Activated T-helper 9 cell treated with anti-CD3 and anti-CD28 coated beads, Interleukin-2, amount 50 U/mL, for 16 hours (primary cell): ENCODE results near the gene LAMA2.

ENCODE experiments used
- DNase-seq: peaks from one replicate; pipeline ENCODE4 v3.0.0-alpha.2; 2020; ENCODE audit warnings: low read depth

The LAMA2 gene

DNA sequence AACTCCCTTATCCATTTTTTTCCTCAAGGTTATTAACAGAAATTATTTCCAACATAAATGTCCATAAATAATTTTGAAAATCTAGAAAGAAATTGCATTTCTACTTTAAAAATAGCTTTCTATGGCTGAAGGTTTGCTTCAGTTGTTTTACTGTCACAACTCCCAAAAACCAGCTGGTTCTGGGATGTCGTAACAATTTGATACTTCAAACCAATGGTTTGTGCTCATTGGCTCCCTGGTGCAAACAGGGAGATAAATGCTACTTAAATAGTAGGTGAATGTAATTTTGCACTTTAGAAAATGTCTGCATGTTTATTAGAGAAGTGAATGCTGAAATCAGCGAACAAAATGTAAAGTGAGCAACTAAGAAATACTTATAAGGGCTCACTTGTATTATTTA is 31.1 kb downstream of the LAMA2 start:
- DNase-seq, result no peak

DNA sequence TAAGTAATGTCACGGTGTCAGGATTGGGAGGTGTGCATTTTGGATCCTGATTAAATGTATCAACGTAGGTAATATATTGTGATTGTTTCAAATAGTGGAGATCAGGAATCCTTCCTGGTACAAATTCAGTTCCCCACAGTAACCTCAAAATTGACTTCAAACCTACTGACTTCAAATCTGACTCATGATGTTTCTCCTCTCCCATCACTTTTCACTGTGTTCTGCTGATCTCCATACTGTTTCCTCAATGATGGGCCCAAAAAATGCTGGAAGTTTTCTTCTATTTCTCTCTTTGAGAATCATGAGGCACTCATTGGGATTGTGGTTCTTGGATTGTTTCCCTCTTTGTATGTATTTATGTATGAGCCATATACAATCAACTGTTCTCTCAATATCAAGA is 35.9 kb downstream of the LAMA2 start:
- DNase-seq, result no peak

DNA sequence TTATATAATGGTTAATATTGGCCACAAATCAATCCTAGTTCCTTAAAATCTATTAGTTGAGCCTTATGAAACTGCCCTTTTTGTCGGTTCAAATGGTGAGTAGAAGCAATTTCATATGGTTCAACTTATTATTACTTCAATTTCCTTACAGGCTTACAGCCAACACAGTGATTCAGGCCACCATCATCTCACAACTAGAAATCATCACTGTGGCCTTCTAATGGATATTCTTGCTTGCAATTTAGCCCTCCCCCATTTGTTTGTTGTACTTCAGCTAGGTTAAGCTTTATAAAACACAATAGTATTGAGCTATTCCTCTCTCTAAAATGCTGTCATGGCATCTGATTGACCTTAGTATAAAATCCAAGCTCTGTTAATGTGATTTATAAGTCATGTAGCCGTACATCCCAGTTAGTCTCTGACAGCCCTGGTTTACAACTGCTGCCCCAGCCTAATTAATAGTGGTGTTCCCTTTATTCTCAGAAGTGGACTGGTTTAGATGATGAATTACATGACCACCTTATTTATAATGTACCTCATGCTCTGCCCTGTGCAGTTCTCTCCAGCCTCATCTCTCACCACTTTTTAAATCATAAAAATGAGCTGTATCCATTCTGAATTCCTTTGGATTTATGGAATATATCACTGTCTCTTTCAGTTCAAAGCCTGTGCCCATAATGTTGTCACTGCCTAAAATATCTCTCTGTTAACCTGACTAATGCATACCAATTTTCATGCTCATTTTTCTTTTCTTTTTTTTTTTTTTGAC is 36.7 kb downstream of the LAMA2 start:
- no peak for DNase-seq

DNA sequence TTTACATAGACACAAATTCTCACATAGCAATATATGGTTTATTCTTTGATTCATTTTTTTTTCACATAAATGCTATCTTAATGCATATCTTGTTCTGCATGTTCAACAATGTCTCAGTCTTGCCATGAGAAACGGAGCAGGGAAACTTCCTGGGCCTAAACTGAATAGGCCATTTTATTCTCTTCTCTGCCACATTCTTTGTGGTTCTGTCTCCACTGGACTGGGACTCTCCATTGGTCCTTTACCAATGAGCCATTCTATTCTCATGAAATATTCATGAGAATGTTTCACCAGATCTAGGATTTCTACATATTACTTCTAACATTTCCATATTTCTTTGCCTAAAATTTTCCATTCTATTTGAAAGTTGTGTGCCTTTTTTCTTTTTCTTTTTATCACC is 42.8 kb downstream of the LAMA2 start:
- DNase-seq, result no peak

DNA sequence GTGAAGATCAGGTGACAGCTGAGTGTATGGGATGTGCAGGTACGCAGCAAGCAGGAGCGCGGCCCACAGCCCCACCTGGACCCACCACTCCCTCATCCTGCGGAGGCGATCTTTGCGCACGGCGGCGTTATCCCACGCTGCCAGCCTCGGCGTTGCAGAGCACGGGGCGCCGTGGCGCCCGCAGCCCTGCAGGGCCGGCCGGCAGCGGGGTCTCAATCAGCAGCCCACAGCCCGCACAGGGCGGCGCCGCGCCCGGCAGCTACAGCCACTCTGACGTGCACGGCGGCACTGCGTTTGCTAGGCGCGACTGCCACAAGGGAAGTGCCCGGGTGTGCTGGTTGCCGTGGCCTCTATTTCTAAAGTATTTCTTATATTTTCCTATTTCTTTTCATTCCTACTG is 46.9 kb downstream of the LAMA2 start:
- DNase-seq, result no peak

DNA sequence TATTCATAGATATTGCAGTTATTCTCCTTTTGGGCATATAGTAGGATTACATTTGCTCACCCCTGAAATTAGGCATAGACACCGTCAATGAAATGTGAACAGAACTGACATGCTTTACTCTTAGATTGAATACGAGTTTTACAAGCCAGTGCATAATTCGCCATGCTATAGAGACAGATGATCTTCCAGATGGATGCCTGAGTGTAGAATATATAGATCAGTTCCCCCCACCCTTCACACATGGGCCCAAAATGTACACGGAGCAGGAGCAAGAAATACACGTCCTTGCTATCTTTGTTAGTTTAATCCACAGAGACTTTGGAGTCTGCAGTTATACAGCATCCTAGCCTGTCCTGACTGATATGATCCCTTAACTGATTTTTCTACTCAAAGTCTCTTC is 47.4 kb downstream of the LAMA2 start:
- DNase-seq, result no peak

DNA sequence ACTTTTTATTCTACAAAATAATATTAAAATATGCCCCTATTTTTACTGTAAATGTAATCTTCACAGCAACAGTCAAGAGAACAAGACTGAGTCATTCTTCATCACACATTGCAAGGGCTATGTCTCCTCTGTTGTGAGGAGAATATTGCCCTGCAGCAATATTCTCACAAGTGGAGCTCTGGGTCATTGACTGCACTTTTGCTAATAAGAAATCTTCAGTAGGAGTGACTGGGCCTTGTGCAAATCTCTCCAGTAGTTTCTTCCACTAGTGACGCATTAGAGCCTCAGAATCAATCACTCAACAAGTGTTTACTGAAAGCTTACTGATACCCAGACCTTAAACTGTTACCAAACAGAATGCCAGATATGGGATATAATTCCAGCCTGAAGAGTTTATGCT is 49.1 kb downstream of the LAMA2 start:
- DNase-seq, result no peak

DNA sequence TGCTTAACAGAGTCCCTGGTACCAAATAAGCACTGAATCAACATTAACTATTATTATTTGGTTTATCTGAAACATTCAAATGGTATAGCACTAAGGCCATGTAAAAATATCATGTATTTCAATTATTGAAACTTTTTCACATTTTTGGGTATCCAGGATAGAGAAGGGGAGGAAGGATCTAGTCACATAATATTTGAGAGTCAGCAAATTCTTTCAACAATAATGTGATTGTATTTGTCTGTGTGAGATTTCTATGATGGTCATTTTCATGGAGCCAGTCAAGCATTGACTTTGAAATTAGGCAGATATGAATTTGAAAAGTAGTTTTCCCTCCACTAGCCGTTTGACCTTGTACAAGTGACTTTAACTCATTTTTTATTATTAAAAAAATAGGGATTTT is 67.9 kb downstream of the LAMA2 start:
- no peak for DNase-seq

DNA sequence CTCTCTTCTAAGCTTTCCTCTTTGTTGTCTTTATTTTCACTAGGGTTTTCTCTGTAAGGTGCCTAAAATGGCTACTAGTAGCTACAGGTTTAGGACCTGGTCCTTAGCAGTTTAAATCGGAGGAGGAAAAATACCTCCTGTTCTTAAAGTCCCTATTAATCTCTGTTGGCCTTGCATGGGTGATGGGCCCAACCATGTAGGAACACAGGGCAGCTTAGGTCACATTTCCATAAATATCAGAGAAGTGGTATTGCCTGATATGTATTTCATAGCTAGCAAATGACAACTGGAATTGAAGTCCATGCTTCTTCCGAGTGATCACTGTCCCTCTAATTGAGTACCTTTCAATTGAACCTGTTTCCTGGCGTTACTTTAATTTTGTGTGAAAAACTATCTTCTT is 70.0 kb downstream of the LAMA2 start:
- DNase-seq, result no peak

DNA sequence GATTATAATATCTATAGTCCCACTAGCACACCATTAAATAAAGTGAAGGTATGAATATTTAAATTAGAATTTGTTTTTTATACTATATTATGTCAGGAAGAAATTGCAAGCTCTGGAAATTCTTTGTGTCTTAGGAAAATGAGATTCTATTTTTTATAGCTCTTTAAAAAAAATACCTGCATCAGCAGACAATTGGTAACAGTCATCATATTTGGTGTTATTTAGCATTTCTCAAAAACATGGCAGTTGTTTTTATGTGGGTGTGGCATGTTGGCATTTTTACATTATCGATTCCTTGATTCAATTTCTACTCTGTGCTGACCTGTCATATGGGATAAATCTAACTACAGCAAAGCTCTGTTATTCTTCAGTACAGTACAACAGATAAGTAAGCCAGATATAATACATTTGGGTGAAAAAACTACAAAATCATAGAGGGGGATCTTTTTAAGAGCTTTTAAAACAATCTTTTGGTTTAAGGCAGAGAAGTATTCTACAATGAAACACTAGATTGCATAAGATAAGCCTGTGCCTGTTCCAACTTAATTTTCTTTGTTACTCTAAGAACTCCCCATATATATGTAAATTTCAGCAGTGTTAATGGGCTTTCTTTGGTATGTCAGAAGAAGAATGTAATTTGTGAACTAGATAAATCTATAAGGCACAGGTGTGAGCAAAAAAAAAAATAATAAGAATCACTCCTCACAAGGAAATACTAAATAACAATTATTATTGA is 71.5 kb downstream of the LAMA2 start:
- no peak for DNase-seq

DNA sequence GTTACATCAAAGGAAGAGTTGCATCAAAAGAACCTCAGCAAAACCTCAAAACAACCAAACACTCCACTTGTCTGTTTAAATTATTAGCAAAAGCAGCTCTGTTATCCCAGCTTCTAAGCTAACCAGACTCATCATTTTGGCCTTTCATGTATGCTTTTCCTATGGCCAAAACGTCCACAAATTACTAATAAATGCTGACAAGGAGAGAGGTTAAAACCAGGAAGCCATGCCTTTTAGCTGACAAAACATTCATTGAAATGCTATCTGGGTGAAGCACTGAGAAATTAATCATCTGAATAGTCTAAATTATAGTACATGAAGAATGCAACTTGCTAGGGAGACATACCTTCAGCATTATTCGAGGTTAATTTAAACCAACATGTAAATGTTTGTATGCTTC is 80.6 kb downstream of the LAMA2 start:
- DNase-seq, result no peak

DNA sequence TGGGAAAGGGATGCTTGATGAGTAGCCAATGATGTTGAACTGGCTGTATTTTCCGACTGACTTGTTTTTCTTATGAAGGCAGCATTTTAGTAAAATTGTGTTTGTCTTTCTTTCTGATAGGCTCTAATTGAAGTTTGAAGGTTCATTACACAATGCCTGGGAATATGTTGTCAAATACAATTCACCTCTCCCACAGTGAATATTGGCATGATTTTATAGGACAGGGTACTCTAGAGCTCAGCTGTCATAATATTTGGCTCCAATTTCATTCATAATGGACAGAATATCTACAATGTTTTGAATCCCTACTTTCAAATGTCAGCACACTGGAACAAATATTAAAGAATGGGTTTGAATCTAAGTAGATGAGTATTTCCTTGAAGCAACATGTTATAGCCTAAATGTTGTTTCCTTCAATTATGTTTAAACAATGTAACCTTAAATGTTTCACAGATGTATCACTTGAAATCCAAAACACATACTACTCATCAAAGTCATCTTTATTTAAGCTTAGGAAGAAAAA is 81.4 kb downstream of the LAMA2 start:
- DNase-seq, result no peak

DNA sequence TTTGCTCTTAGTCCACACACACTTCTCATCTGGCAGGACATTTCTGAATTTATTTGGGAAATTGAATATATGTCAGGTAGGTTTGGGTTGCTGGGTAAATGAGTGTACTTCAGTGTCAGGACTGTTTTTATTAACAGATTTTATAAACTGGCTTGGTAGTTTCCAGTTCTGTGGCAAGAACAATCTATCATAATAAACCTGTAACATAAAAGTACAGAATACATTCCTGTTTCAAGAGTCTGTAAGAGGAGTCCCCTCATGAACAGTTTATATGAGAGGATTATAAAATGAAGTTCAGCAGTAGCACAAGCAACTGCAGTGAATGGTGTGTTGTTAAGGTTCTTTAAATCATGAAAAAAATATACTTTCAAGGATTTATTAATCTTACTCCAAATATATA is 81.8 kb downstream of the LAMA2 start:
- DNase-seq, result no peak

DNA sequence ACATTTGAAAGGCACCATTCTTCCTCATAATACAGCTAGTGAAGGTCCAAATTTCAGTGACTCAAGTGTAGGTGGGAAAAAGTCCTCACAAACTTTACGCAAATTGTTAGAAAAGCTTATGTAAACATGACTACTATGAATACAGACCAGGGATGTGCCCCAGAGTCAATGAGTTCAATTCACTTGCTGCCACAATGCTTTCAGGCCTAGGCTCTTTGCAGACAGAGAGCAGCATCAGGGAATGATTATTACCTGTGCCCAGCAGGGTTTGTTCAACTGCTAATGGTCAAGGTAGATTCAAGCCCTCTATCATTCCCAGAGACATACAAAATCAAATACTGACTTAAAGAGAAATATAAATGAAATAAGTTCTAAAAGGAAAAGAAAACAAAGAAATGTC is 84.0 kb downstream of the LAMA2 start:
- DNase-seq, result no peak

DNA sequence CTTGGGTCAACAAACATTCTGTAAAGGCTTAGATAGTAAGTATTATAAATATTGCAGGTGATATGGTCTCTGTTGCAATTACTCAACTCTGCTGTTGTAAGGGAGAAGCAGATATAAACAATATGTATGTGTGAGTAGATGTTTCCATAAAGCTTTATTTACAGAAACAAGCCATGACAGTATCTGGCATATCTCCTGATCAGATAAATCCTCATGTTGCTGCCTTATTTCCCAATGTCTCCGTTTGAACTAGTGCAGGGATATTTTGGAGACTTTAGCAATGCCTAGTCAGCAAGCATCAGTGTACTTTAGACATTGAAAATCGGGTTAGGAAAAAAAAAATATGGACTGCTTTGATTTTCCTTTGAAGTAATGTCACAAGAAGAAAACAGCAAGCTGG is 96.1 kb downstream of the LAMA2 start:
- DNase-seq, result no peak

DNA sequence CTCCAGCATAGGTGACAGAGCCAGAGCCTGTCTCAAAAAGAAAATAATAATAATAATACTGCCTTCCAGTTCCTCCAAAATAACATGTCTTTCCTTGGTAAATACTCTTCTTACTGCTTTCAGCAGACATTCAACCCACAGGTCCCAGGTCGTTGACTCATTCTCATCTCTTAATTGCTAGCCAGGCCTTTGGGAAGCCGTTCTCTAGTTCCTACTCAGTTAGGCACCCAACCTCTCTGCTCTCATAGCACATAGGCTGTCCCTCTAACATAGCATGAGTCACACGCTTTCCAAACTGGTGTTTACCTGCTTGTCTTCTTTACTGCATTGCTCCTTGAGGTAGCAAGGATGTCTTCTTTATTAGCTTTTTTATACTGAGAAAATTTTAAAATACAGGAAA is 98.8 kb downstream of the LAMA2 start:
- no peak for DNase-seq

DNA sequence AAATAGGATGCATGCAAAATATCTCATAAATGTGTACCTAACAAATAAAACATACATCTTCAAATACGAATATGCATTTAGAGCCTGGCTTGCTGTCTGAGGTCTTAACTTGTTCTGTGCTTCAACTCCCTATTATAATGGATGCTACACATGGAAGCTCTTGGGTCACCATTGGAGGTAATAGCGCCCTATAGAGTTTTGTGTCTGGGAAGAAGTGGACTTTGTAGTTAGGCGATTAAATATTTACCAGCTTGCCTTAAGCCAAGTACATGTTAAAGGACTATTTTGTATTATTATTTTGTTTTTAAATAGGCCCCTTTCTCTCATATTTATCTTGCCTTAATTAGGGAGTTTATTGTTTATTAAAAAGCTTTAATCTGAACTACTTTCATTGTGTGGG is 107.4 kb downstream of the LAMA2 start:
- DNase-seq, result no peak

DNA sequence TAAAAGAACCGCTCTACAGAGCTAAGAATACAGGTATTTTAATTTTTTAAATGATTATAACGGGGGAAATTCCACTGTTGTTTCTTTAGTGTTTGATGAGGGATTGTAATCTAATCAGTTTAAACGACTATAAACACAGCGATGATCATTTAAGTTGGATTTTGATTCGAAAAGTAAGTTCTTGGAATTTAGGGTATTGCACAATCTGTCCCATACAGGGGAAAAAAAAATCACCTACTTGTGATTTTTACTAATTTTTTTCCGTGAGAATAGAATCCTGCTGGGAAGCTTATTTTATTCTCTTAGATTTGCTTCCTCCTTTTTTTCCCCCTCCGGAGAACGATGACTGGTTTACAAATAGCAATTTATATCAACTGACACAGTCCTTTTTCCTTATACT is 108.0 kb downstream of the LAMA2 start:
- no peak for DNase-seq

DNA sequence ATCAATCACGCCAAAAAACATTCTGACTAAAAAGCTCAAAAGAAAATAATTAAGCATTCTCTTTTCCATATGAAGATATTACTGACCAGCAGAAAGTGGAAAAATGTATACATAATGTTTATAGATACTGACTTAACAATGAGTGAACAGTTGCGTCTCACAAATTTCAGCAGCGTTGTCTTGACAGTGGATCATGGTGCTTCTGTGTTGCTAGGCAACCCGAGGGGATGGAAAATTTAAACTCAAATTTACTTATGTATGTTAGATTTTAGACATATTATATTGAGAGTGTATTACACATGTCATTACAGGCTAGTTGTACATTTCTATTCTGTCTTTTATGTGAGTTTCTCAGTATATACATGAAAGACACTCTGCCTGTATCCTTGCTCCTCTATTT is 110.2 kb downstream of the LAMA2 start:
- no peak for DNase-seq

DNA sequence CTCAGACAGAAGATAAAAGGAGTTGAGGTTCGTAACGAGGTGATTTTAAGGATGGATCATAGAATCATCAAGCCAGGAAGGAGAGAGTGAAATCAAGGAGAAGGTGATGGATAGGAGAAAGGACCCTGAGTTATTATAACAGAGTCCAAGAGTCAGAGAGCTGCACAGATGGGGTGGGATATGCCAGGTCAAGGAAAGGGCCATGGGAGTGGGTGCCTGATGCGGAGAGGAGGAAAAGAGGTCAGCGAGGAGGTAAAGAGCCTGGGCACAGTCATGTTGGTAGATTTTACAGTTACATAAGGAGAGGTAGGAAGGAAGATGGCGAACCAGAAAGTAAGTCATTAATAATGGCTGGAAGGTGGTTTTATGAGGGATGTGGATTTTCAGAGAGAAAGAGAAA is 114.9 kb downstream of the LAMA2 start:
- DNase-seq, result no peak

DNA sequence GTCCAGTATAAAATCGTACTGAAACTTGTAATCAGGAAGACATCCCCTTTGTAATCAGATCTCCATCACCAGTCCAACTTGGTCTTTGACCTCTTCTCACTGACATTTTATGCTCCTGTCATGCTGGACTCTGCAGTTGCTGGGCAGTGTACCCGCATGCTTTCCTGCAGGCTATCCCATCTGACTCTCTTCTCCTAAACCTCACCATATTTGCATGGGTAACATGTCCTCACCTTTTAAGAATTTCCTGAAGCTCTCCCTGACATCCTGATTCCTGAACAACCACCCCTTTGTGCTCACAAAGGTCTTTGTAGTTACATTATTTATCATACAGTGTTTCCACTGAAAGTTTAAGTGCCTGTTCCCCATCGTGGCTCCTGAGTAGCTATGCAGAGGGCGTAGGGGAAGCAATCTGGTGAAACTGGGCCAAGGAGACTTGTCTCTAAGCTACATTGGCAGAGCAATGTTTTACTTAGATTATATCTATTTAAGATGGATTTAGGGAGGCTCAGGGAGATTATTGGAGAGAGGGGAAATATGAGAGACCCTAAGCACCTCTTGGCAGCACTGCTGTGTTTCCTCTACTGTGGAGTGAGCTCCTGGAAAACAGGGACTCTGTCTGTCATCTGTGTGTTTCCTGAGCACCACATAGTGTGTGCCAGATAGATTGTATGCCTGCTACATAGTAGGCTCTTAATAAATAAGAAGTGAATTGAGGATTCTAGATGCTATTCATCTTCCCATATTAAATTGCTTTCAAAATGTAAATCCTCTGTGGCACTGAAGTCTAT is 124.0 kb downstream of the LAMA2 start:
- DNase-seq, result no peak

DNA sequence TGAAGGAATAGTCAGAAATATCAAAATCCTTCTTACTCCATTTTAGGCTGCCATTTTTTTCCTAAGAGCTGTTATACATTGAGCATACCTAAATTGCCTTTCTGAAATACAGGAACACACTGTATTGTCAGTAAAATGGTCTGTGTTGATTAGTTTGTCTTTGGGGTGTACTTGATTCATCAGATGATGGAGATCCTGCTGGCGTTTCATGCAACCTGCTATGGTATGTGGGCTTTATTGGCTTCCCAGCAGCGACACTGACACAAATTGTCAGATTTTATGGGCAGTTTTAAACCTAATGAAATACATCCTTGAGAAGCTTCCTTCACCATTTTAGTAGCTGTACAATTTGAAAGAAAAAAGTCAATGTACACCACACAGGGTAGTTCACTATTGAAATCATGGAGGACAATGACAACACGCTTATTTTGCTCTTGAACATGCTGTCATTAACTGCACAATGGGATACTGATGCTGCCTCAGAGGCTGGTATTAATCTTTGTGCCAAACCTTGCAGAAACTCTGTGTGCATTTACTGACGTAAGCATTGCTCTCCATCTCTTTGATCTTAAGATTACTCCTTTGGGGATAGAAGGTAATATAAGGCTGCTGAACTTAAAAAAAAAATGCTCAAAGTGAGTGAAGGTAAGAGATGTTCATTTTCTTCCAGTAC is 124.9 kb downstream of the LAMA2 start:
- DNase-seq, result no peak
